Lower leg skin (tissue), 3 donors: ENCODE measurements around the gene SYCP2.

ENCODE experiments used
- POLR2A ChIP-seq, 2 donors: fragments of 450-650 bp; IDR thresholded peaks; one replicate each; pipeline ENCODE4 v1.6.1; 2016 to 2017; ENCODE audit warnings: antibody characterized with exemption in 2 of 2, mild to moderate bottlenecking in 1 of 2, moderate library complexity in 1 of 2
- TF ChIP-seq, protein P1 (sequence below), 3 donors: fragments of 450-650 bp; IDR thresholded peaks; one replicate each; pipeline ENCODE4 v1.5.1; 2016; ENCODE audit warnings: antibody characterized with exemption in 3 of 3, mild to moderate bottlenecking in 3 of 3, moderate library complexity in 2 of 3

DNA sequence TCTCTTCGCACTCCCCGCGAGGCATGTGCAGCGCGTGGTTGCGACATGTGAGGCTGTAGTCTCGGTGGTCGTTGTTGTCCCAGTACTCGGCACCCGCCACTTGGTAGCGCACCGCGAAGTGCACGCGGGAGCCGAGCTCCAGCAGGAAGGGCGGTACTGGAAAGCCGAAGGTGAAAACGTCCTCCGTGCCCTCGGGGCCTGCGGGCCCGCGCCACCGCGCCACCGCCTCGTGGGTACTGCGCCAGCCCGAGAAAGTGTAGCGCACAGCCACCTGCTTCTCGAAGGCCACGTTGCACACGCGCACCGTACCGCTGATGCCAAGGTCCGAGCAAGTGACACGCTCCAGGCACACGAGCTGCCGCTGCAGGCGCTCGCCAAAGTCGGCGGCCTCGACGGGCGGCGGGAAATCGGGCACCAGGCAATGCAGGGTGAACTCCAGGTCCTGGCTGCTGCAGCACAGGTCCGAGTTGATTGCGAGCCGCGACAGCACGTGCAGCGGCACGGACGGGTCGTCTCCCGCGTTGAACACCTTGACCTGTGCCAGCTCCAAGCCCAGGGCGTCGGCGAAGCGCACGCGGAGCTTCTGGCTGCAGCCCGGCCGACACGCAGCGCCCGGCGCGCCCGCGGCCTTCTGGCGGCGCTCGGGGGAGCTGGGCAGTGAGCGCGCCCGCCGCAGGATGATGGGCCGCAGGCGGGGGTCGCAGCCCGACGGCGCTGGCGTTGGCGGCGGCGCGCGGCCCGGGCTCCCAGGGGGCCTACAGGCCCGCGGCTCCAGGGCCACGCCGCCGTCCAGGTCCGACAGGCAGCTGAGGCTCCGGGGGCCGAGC is 5.8 kb upstream of the SYCP2 start:
- TF ChIP-seq, protein P1, sequence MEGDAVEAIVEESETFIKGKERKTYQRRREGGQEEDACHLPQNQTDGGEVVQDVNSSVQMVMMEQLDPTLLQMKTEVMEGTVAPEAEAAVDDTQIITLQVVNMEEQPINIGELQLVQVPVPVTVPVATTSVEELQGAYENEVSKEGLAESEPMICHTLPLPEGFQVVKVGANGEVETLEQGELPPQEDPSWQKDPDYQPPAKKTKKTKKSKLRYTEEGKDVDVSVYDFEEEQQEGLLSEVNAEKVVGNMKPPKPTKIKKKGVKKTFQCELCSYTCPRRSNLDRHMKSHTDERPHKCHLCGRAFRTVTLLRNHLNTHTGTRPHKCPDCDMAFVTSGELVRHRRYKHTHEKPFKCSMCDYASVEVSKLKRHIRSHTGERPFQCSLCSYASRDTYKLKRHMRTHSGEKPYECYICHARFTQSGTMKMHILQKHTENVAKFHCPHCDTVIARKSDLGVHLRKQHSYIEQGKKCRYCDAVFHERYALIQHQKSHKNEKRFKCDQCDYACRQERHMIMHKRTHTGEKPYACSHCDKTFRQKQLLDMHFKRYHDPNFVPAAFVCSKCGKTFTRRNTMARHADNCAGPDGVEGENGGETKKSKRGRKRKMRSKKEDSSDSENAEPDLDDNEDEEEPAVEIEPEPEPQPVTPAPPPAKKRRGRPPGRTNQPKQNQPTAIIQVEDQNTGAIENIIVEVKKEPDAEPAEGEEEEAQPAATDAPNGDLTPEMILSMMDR (IDR thresholded peaks at IDR 0.05), result no peak
- no peak for TF ChIP-seq POLR2A (IDR thresholded peaks at IDR 0.05)
